ENCODE measurements around the gene PYGO2.

PYGO2 gene

DNA sequence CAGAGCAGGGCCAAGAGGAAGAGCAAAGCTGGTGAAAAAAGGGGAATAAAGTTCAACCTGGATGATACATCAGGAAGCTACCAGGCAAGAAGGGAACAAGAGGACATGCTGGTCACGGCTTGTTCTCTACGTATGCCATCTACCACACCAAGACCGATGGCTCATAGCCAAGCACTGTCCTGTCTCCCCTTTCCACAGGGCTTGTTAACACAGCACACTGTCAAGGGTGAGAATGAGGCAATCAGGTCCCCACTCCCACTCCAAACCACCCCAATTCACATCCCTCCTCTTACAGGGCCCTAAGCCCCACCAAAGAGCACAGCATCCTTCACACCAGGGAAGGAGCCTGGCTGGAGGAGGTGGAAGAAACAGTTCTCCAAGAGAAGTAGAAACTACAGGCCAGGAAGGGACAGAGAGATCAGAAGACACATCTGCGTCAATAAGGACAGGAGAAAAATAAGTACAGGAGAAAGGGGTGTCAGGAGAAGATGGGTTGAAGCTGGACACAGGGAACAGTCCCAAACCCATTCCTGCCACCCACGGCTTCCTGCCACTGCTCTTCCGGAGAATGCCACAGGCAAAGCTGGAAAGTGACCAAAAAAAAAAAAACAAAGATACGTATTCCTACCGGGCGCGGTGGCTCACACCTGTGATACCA, 9.9 kb upstream of the PYGO2 start:
- Histone ChIP-seq H3K36me3 (peaks cover 21% of the 10 kb centered on the region), H3K4me3 (ENCODE audit: low read depth, low read length) (peak overlapping the region; percentile 84), H3K4me1 (peaks cover 18% of the 10 kb centered on the region), H3K9me3 (no peaks in the 10 kb centered on the region), H3K27me3 (no peaks in the 10 kb centered on the region)
- no peak for DNase-seq
- TF ChIP-seq, protein P1, sequence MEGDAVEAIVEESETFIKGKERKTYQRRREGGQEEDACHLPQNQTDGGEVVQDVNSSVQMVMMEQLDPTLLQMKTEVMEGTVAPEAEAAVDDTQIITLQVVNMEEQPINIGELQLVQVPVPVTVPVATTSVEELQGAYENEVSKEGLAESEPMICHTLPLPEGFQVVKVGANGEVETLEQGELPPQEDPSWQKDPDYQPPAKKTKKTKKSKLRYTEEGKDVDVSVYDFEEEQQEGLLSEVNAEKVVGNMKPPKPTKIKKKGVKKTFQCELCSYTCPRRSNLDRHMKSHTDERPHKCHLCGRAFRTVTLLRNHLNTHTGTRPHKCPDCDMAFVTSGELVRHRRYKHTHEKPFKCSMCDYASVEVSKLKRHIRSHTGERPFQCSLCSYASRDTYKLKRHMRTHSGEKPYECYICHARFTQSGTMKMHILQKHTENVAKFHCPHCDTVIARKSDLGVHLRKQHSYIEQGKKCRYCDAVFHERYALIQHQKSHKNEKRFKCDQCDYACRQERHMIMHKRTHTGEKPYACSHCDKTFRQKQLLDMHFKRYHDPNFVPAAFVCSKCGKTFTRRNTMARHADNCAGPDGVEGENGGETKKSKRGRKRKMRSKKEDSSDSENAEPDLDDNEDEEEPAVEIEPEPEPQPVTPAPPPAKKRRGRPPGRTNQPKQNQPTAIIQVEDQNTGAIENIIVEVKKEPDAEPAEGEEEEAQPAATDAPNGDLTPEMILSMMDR (IDR thresholded peaks at IDR 0.05; ENCODE audit: low read depth, low read length) = no peak

DNA sequence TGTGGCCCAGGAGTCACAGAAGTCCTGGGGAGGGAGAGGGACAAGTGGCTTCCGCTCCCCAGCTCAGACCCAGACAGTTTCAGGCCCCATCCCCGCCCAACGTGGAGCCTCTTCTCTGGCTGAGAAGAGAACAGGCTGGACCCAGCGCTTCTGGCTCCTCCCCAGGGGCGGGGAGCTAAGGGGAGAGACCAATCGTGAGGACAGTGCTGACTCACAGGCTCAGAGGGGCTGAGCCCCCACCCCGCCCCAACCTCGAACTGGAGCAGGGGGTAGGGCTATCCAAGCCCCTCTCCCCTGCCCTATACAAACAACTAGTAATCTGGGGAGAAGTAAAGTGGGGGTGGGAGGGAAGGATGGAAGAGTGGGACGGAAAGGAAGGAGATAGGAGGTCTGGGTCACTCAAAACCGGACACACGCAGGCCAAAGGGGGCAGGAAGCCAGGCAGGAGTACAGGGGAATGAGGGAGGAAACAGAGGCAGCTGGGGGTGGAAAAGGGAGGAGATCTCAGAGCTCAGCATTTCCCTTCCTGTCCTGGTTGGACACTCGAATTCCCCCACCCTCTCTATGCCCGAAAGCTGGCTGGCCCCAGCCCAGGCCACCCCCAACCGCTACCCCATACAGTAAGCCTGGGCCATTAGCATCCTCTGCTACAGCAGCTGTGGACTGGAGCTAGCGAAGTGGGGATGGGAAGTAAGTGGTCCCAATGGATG, 9.2 kb upstream of the PYGO2 start, which contains the start of gene SHC1:
Gene SHC1, minus strand, starts transcription at position 117 of the 710 bp plus-strand sequence. CDS start 221 bp downstream, outside the sequence.
- H3K4me1 ChIP-seq = peaks cover 18% of the 10 kb centered on the region
- H3K36me3 ChIP-seq = peaks cover 27% of the 10 kb centered on the region

DNA sequence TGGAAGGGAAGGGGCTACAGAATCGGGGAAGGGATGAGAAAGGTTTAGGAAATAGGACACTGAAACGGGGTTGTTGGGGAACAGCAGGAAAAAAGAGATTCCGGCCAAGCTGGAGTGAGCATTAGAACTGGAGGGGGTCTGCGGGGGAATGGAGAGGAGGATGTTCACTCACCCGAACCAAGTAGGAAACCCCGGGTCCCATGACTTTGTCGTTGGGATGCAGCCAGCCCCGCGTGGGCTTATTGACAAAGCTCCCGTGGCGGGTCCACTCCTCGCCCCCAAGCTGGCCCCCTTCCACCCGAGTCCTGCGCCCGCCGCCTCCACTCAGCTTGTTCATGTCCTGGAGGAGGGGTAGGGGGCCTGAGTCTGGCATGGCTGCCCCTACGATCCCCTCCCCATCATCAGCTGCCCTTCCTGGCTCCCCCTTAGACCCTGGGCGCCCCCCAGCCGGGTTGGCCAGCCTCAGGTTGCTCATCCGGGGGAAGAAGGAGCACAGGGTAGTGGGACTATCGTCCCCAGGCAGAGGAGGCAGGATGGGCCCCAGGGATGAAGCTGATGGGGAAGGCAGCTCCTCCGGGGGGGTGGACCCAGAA, 8.4 kb upstream of the PYGO2 start:
- H3K27me3 ChIP-seq = no peaks in the 10 kb centered on the region
- no peak for DNase-seq
- no peaks in the 10 kb centered on the region for H3K9me3 ChIP-seq
- H3K4me3 ChIP-seq (ENCODE audit: low read depth, low read length) = peak overlapping the region; percentile 84
- H3K4me1 ChIP-seq = peaks cover 18% of the 10 kb centered on the region
- TF ChIP-seq, protein P1 (IDR thresholded peaks at IDR 0.05; ENCODE audit: low read depth, low read length) = no peak
- H3K36me3 ChIP-seq = peaks cover 36% of the 10 kb centered on the region

More for the DNA sequence above, 9.2 kb upstream of the PYGO2 start, which contains the start of gene SHC1:
- Histone ChIP-seq H3K4me3 (ENCODE audit: low read depth, low read length) (peak within 1 kb of the TSS; percentile 84), H3K9me3 (no peaks in the 10 kb centered on the region), H3K27me3 (no peaks in the 10 kb centered on the region)
- TF ChIP-seq, protein P1 (IDR thresholded peaks at IDR 0.05; ENCODE audit: low read depth, low read length) = no peak
- DNase-seq = peak; percentile 97

DNA sequence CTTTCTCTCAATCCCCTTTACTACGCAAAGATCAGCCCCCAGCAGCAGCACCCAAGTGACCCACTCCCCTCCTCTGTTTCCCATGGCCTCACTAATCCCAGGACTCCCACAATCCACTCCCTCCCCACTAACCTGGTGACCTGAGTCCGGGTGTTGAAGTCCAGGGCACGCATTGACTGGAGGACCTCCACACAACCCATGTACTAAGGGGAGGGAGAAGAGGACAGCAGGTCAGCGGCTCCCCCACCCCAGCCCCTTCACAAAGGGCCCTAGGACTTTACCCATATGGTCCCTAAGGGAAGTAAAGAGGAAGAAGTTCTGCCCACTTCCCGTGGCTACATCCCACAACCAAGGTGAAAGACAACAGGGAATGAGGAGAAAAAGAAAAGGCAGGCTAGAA, 7.7 kb upstream of the PYGO2 start:
- Histone ChIP-seq H3K36me3 (peaks cover 40% of the 10 kb centered on the region), H3K27me3 (no peaks in the 10 kb centered on the region), H3K4me3 (ENCODE audit: low read depth, low read length) (peak overlapping the region; percentile 84), H3K4me1 (peaks cover 18% of the 10 kb centered on the region), H3K9me3 (no peaks in the 10 kb centered on the region)
- TF ChIP-seq, protein P1 (IDR thresholded peaks at IDR 0.05; ENCODE audit: low read depth, low read length) = no peak
- DNase-seq = no peak

DNA sequence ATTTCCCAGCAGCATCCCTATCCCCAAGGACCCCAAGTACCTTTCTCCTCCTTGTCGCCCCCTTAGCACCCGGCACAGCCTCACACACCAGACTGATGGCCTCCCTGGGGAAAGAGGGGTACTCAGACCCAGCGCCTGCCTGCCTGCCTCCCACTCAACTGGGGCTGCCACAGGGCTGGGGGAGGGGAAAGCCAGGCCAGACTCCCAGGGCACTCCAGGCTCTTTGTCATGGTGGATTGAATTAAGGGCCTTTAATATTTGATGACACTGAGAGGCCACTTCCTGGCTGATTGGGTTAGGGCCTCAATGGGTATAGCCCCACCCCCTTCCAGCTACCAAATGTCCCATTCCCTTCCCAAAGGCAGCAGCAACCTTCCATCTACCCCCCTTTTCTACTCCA, 7.1 kb upstream of the PYGO2 start:
- Histone ChIP-seq H3K27me3 (no peaks in the 10 kb centered on the region), H3K9me3 (no peaks in the 10 kb centered on the region), H3K4me3 (ENCODE audit: low read depth, low read length) (peak overlapping the region; percentile 84), H3K36me3 (peaks cover 40% of the 10 kb centered on the region), H3K4me1 (peaks cover 18% of the 10 kb centered on the region)
- TF ChIP-seq, protein P1 (IDR thresholded peaks at IDR 0.05; ENCODE audit: low read depth, low read length) = no peak
- DNase-seq = peak; percentile 80
